Activated CD4-positive, CD25-positive, alpha-beta regulatory T cell treated with anti-CD3 and anti-CD28 coated beads, Interleukin-2, amount 50 U/mL, for 72 hours (primary cell): ENCODE data around the gene C1QTNF6.

Source experiments
- DNase-seq: peaks from one replicate; pipeline ENCODE4 v3.0.0; 2021

Gene C1QTNF6

DNA sequence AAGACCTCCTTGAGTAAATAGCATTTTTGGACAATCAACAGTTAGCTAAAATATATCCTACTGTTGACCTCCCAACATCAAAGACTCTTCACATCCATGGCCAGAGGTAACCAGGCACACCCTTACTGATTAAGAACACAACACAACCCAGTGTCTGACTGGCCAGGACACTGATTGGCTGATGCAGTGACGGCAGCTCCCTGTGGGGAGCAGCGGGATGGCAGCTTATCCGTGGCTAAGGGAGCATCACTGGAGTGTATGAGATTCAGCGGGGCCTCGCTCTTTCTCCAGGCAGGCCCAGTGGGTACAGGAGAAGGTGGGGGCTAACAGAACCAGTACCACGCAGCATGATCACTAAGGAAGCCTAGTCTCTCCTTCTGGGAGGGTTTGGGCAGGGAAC lies 28.0 kb downstream of the C1QTNF6 start:
- no peak for DNase-seq

DNA sequence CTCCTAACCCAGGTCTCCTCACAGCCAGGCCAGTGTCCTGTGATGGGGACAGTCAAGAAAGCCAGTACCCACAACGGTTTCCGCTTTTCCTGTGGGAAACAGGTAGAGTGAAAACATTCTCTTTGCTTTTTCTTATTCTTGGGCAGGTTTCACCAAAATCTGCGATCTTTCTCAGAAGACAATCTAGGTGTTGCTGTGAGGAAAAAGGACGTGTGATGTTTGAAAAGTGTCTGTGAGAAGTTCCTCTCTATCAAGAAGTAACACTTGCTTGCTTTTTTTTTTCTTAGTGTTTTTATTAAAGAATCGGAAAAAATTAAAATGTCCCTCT lies 29.1 kb downstream of the C1QTNF6 start:
- DNase-seq, result no peak

DNA sequence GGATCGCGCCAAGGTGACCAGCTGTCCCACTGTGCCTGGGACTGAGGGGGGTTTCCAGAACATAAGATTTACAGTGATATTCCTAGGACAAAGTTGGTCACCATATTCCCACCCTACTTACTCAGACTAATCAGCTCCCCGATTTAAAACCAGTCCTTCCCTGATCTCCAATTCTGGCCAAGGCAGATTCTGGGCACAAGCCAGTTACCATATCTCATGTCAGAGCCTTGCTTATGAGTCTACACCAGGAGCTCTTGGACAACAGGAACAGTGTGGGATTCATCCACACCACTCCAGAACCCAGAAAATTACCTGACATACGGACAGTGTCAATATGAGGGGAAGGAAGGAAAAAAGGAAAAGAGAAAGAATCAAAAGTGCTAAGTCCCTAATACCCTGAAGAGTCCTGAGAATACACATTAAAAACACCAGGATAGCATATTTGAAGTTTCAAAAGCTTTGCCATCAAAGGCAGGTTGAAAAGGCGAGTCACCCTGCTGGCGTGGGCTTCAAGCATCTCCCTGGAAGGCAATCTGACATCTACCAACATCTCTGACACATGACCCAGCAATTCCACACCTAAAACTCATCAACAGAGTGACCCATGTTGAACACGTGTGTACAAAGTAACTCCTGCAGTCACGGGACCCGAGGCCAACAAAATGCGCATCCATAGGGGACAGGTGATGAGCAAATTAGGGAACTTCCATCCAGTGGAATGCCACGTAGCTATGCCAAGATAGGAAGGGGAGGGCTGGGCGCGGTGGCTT lies 30.3 kb downstream of the C1QTNF6 start:
- DNase-seq, result no peak

DNA sequence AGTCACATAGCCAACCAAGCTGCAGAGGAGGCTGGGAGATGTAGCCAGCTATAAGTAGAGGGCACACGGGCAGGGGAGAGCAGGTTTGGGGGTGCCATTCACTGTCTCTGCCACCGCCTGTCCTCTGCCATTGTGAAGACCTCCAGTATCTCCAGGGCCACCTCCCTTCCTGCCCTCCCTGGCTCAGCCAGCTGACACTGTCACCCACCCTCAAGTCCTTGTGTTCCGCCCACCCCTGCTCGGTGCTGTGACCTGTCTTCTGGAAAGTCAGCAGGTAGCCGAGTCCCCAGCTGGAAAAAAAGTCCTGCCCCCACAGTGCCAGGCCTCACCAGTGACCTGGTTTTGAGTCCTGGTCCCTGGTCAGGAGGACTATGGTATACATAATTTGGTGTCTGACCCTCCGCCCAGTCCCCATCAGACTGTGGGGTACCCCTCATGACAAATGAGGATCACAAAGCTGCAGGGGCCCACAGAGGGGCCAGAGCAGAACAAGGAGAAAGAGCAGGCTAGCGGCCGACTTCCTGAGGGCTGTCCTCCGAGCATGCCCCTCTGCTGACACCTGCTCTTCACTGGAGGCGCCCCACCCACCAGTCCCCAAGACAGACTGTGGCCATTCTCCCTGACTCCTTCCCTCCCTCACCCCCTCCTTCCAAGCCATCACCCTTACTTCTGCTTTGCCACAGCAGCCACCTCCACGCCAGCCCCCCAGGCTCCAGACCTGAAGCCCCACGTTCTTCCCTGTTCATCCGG lies 31.2 kb downstream of the C1QTNF6 start:
- no peak for DNase-seq

DNA sequence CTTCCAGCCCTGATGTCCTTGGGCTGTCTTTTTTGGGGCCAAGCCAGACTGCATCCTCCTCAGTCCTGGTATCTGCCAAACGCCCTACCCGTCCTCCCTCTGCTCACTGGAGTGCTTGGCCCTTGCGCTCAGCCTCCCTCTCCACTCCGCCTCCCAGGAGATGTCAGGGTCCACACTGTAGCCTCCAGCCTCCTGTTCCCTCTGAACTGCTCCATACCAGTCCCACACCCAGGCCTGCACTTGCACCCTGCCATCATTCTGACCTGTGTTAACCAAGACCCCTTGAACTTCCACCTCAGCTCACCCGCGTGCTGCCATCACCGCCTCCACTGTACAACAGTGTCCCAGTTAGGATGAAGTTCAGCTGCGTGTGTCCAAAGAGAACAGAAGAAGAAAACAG lies 32.1 kb downstream of the C1QTNF6 start:
- no peak for DNase-seq

DNA sequence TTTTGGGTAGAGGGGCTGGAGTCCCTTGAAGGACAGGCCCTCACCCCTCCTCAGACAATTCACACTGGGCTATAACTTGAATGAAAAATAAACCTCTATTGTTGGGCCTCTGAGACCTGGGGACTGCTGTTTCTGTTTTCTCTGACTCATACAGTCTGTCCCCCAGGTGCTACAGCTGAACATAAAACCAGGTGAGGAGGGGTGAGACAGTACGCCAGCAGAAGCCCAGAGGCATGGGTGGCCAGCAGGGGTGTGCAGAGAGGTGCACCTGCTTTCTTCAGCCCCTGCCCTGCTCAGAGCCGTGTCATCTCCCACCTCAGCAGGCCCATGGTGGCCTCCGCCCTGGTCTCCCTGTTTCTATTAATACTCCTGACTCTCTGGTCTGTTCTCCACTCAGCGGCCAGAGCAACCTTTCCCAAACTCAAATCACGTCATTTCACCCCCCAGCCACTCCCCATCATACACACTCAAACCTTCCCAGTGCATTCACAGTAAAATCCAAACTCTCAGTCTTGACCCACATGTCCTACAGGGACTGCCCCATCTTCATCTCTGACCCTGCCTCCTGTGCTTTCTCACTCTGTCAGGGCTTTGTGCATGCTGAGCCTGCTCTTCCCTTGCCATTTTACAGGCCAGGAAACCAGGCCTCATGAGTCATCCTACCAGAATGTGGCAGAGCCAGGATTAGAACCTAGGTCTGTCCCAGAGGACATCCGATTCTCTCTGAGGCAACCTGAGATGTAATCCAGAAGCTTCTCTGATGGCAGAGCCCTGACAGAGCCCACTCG lies 32.9 kb downstream of the C1QTNF6 start:
- DNase-seq, result no peak

DNA sequence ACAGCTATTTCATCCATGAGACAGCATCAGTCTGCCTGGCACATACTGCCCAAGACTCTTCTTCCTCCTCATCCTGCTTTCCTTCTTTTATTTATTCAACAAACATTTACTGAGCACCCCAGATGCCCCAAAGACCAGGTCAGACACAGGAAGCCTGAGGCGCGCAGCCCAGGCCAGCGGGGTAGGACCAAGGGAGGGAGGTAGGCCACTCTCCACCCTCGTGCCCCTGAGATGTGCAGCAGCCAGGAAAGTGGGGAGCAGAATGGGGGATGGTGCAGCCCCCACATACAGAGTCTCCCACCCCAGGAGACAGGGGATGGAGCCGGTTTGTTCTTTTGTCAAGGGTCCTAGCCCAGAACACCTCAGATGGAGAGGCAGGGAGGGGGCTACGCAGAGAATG lies 34.1 kb downstream of the C1QTNF6 start:
- no peak for DNase-seq

DNA sequence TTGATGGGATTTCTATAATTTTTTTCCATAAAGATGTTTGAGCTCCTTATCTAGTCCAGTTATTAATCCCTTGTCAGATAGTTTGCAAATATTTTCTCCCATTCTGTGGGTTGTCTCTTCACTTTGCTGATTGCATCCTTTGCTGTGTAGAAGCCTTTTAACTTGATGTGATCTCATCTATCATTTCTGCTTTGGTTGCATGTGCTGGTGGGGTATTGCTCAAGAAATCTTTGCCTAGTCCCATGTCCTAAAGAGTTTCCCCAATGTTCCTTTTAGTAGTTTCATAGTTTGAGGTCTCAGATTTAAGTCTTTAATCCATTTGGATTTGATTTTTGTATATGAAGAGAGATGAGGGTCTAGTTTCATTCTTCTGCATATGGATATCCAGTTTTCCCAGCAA lies 36.6 kb downstream of the C1QTNF6 start:
- no peak for DNase-seq

DNA sequence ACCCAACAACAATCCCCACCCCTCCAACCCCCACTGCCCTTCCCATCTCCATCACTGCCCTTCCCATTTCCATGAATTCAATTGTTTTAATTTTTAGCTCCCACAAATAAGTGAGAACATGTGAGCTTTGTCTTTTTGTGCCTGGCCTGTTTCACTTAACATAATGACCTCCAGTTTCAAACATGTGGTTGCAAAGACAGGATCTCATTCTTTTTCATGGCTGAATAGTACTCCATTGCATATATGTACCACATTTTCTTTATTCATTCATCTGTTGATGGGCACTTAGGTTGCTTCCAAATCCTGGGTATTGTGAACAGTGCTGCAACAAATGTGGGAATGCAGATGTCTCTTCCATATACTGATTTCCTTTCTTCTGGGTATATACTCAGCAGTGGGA lies 37.3 kb downstream of the C1QTNF6 start:
- no peak for DNase-seq

DNA sequence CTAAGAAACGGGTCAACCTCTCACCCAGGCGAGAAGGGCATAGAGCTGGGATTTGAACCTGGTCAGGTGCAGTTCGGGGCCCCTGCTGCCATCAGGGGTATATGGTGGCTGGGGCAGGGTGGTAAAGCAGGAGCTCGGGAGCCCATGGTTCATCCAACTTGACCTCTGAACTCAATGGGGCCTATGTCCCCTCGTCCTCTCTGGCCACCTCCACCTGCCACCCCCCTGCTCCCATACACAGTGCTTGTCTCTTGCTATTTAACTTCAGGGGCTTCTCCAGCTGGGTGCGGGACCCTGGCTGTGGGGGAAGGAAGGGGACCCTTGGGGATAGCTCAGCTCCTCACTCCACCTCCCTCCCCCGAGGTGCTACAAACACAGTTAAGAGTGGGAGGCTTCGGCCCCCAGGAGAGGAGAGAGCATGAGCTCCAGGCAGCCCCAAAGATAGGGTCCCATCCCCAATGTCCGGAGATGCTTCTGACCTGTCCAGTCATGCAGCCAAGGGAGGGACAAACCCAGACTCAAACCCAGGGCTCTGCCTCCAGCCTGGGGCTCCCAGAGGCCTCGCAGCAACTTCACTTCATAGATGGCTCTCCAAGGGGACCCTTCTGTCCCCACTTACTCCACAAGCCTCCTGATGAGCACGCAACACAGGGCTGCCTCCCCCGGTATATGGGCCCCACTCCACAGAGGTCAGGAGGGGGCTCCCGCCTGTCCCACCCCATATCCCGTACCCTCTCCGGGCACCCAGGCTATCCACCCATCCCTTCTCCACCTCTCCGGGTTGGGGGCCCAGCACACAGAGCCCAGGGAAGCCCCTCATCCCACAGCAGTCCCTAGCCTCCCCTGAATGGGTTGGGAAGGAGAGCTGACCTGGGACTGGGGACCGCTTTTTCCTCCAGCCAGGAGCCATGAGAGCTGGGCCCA lies 39.0 kb downstream of the C1QTNF6 start:
- no peak for DNase-seq

DNA sequence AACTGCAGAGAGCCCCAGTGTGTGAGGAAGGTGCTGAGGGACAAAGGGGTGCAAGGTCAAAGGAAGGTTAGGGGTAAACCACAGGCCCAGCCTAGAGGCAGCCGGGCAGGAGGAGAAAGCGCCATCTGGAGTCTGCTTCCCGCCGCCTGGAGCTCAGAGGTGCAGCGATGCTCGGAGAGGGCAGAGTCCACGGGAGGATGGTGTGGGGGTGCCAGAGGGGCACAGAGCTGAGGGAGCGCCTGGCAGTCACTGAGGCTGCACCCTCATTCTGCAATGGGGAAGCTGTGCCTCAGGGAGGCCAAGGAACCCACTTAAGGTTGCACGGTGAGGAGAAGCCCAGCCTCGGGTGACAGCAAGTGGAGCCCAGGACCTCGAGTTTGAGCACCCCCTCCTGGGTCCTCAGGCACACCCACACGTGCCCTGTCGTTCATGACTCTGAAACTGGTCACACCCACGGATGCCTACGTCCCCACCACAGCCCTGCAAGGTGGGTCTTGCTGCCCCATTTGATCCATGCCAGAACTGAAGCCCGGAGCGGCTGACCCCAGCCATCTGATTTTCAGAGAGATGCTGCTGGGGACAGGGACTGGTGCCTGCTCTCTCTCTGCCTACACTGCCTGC lies 39.9 kb downstream of the C1QTNF6 start:
- no peak for DNase-seq

DNA sequence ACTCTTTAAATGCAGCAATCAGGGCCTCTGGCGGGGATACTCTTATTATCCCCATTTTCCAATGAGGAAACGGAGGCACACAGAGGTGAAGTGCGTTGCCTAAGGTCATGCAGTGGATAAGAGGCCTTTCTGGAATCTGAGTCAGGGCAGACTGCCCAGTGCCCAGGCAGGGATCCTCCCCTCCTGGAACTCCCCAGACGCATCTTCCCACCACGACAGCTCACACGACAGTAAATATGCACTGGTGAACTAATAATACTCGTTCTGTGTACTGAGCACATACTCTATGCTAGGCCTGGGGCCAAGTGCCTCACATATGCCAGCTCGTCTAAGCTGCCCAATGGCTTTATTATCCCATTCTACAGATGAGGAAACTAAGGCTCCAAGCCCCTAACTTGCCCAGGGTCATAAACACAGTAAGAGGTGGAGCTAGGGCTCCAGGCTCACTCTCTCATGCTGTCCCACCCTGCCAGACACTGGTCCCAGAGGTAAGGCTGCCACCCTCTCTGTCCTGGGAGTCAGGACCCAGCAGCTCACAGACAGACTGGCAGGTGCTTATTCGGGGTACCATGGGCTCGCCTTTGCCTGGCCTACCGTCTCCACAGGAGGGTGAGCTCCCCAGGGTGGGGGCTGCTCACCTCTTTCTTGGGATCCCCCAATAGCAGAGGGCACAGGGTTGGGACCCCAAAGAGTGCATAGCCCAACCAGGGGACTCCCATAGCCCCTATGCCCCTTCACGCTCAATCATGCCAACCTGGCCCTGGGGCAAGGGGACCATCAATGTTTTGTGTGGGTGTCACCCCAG lies 40.7 kb downstream of the C1QTNF6 start:
- no peak for DNase-seq

DNA sequence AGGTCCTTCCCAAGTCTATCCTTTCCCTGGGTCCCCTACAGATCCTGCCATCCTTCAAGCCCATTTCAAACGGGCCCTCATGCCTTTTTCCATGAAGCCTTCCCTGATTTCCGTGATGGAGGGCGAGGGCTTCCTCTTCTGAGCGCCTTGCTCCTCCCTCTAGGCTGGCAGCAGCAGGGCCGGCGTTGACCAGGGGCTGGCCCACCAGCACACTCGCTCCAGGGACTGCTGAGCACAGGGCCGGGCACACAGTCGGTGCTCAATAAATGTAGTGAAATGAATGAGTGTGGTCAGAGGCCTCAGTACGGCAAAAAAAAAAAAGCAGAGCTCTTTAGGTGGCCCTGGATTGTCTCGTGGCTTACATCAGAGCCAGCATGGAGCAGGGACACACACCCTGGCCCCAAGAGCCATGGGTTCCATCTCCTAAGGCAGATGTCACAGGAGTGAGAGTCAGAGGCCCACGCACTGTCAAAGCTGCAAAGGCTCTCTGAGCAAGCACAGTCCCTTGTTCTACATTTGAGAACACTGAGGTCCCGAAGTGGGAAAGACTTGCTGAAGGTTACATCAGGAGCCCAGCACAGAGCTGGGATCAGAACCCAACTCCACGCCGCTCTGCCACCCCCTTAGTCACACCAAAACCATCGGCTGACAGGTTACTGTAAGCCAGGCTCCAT lies 41.4 kb downstream of the C1QTNF6 start:
- no peak for DNase-seq

DNA sequence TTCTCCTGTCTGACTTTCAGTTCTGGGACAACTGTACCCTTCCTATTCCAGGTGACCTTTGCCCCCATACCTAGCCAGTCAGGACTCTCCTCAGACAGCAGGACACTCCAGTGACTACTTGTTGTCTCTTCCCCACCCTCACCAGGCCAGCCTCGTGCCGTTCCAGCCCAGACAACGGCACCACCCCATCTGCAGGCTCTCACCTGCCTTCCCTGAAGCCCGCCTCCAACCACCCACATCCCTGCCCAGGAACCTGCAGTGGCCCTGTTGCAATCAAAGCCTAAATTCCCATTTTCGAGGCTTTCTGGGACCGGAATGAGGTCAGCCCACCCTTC lies 42.0 kb downstream of the C1QTNF6 start:
- DNase-seq, result no peak

DNA sequence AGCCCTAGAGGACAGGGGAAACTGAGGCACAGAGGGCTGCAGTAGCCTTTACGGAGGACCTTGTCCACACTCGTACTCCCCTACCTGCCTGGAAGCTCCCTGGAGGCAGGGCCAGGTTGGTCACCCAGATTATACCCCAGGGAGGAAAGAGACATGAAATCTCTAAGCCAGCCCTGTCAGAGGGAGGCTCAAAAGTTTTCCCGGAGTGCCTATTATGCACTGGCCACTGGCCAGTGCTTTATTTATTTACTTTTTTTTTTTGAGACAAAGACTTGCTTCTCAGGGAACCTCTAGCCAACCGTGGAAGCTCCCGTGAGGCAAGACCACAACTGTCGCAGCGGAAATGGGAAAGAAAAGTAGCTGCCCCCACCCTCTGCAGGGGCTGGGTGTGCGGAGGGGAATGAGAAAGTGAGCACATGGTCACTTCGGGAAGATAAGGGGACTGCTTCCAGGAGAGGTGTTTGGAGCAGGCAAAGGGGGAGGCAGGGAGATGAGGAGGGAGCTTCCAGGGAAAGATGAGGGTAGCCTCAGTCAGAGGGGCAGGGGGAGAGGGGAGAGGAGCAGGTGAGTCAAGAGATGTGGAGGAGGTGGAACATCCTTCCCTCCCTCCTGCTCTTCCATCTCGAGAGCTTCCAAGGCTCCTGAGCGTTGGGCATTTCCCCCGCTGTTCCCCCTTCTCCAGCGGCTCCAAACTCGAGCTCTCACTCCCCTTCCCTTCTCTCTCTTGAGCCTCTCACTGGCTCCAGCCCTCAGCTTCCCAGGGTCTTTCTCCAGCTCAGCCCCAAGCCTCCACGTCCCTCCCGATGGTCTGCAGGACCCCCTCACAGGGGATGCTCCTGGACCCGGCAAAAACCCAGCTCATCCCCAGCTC lies 42.6 kb downstream of the C1QTNF6 start:
- DNase-seq, result no peak

DNA sequence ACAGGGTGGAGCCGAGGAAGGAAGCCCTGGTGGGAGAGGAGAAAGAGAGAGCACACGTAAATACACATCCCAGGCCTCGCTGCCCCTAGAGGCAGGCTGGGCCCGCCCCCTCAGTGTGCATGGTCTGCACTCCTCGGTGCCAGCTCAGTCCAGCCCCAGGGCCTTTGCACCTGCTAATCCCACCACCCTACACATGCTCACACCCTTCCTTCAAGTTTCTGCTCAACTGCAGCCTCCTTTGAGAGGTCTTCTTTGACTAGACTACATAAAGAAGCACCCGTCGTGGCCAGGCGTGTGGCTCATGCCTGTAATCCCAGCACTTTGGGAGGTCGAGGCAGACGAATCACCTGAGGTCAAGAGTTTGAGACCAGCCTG lies 43.9 kb downstream of the C1QTNF6 start:
- DNase-seq, result no peak

DNA sequence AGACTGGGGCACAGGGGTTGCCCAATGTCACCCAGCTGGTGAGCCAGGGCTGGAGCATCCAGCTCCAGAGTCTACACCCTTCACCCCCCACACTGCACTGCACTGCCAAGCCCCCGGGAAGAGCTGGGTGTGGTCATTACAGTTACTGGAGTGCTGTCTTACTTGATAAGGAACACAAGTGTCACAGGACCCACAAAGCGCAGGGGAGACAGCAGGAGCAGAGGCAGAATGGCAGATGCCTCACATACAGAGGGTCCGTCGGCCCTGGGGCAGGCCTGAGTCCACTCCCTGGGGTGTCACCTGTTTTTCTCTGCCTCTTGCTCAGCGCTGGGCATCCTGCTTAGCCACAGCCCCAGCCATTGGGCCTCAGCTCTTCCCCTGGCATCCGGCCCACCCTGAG lies 46.1 kb downstream of the C1QTNF6 start:
- no peak for DNase-seq

DNA sequence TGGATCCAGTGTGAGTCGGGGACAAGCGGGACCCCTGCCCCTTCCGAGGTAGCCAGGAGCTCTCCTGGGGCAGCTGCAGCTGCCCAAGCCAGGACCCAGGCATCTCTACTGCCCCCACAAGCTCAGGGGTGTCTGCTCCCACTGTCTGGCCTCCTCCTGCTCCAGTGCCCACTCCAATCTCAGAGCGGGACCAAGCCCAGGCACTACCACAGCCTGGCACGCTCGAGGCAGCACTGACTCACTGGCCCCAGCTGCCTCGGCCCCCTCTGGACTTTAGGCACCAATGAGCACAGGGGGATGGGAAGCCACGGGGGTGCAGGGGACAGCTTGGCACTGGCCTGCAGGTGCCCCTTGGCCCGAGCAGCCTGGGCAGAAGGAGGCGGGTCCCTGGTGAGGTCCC lies 46.6 kb downstream of the C1QTNF6 start:
- no peak for DNase-seq

DNA sequence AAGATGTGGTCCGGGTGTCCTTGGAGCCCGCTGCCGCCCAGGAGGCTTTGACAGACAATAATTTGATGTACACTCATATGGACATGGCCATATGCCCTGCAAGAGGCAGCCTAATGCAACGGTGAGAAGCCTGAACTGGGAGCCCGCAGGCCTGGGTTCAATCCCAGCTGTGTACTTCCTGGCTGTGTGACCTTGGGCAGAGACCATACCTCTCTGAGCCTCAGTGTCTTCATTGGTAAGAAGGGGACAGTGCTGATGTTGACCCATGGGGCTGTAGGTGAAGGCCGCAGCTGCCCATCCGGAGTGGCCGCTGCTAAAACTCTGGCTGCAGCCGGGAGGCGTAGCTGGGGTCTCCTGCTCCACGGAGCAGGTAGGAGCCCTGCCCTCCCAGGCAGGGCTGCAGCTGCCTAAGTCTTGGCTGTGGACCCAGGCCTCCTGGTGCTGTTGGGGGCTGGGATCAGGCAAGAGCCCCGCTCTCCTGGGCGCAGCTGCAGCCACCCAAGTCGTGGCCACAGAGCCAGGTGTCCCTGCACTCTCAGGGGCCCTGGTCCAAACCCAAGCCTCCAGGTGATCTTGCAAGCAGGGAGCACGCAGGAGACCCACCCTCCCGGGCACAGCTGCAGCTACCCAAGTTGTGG lies 47.2 kb downstream of the C1QTNF6 start:
- no peak for DNase-seq

DNA sequence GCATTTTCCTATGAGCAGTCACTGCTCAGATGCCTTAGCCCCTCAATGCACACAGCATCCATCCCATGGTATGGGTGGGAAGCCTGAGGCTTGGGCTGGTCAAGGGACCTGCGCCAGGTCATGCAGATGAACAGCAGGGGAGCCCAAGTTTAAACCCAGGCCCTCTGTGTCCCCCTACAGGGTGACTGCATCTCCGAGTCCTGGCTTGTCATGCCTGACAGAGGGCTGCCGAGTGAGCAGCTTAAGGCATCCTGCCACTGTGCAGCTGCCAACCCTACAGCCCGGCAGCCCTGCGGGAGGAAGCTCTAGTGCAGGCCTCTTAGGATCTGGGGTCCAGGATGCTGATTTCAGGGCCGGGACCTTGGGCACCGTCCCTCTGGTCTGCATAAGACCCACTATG lies 48.3 kb downstream of the C1QTNF6 start:
- DNase-seq, result no peak
